Liver (tissue), 9 donors: Measurements from ENCODE around the gene VWDE. TPM values are rescaled to one million over a fixed set of nuclear protein-coding genes. Genes with fewer than 3 reads are reported as not detected.

ENCODE experiments used
- DNase-seq: peaks from one replicate; pipeline ENCODE4 v3.0.0-alpha.2; 2017; ENCODE audit warnings: low spot score
- H3K27ac ChIP-seq, 2 donors: one replicate each; pipeline ENCODE4 v1.7.0; 2013; ENCODE audit warnings: inconsistent platforms in 2 of 2, low read length in 2 of 2, control low read depth in 1 of 2, low read depth in 1 of 2, mild to moderate bottlenecking in 1 of 2
- H3K27me3 ChIP-seq, 4 donors: one replicate each; pipeline versions ENCODE4 v1.6.1 to v1.7.0; 2013; ENCODE audit warnings: low read length in 3 of 4, inconsistent platforms in 1 of 4, mild to moderate bottlenecking in 1 of 4, moderate library complexity in 1 of 4; ENCODE audit not compliant: control insufficient read depth in 4 of 4, insufficient read depth in 4 of 4
- H3K36me3 ChIP-seq, 4 donors: one replicate each; pipeline versions ENCODE4 v1.6.1 to v1.7.0; 2013; ENCODE audit warnings: low read length in 3 of 4, mild to moderate bottlenecking in 3 of 4, low read depth in 1 of 4, moderate library complexity in 1 of 4; ENCODE audit not compliant: control insufficient read depth in 4 of 4, insufficient read depth in 3 of 4
- H3K4me1 ChIP-seq, 4 donors: one replicate each; pipeline versions ENCODE4 v1.6.1 to v1.7.0; 2013; ENCODE audit warnings: low read length in 3 of 4, mild to moderate bottlenecking in 3 of 4, moderate library complexity in 1 of 4; ENCODE audit not compliant: control insufficient read depth in 4 of 4, insufficient read depth in 4 of 4
- H3K4me3 ChIP-seq, 3 donors: one replicate each; pipeline versions ENCODE4 v1.6.1 to v1.7.0; 2013; ENCODE audit warnings: low read length in 3 of 3, control low read depth in 1 of 3, low read depth in 1 of 3, mild to moderate bottlenecking in 1 of 3
- H3K9ac ChIP-seq, 2 donors: one replicate each; pipeline ENCODE4 v1.7.0; 2013; ENCODE audit warnings: low read length in 2 of 2, mild to moderate bottlenecking in 2 of 2, moderate library complexity in 2 of 2, control low read depth in 1 of 2, low read depth in 1 of 2
- H3K9me3 ChIP-seq, 4 donors: one replicate each; pipeline versions ENCODE4 v1.6.1 to v1.7.0; 2013; ENCODE audit warnings: low read length in 3 of 4; ENCODE audit not compliant: control insufficient read depth in 4 of 4
- ATF3 ChIP-seq: IDR thresholded peaks from 2 replicates; pipeline ENCODE4 v1.6.1; 2016; ENCODE audit warnings: antibody characterized with exemption
- FOXA1 ChIP-seq: IDR thresholded peaks from 2 replicates; pipeline ENCODE4 v1.6.1; 2016; ENCODE audit warnings: antibody characterized with exemption
- FOXA2 ChIP-seq: IDR thresholded peaks from 2 replicates; pipeline ENCODE4 v1.6.1; 2016; ENCODE audit warnings: antibody characterized with exemption
- GABPA ChIP-seq, 2 donors: IDR thresholded peaks in 1 of 2; conservative IDR thresholded peaks in 1 of 2; 2 replicates each; pipeline ENCODE4 v1.6.1; 2016; ENCODE audit warnings: antibody characterized with exemption in 2 of 2, mild to moderate bottlenecking in 1 of 2, moderate library complexity in 1 of 2
- HNF4A ChIP-seq, 2 donors: conservative IDR thresholded peaks; 2 replicates each; pipeline ENCODE4 v1.6.1; 2016; ENCODE audit warnings: antibody characterized with exemption in 2 of 2, mild to moderate bottlenecking in 2 of 2
- JUND ChIP-seq, 2 donors: IDR thresholded peaks; 2 replicates each; pipeline ENCODE4 v1.6.1; 2016; ENCODE audit warnings: antibody characterized with exemption in 2 of 2
- NR2F2 ChIP-seq: IDR thresholded peaks from 2 replicates; pipeline ENCODE4 v1.6.1; 2016; ENCODE audit warnings: antibody characterized with exemption
- SP1 ChIP-seq: IDR thresholded peaks from 2 replicates; pipeline ENCODE4 v1.6.1; 2018; ENCODE audit warnings: antibody characterized with exemption, mild to moderate bottlenecking
- TAF1 ChIP-seq: conservative IDR thresholded peaks from 2 replicates; pipeline ENCODE4 v1.6.1; 2016; ENCODE audit warnings: antibody characterized with exemption, mild to moderate bottlenecking
- ZBTB33 ChIP-seq: IDR thresholded peaks from 2 replicates; pipeline ENCODE4 v1.6.1; 2016; ENCODE audit warnings: antibody characterized with exemption
- WGBS: extraction: QIAGEN DNeasy Blood & Tissue Kit; methylation state at CpG from one replicate; pipeline ENCODE4 v1.1.7; 2013; 5-methylcytosine and 5-hydroxymethylcytosine counted together
- polyA plus RNA-seq, 2 donors: library from polyadenylated mRNA; stranded (reverse) in 1 of 2; unstranded in 1 of 2; fragments of 200-250 nt in 1 of 2; fragments of >200 nt in 1 of 2; fragmentation: Nextera tagmentation in 1 of 2; extraction: Ambion mirVana in 1 of 2; gene quantifications; one replicate each; pipeline versions ENCODE4 v1.2.1 to v1.2.3, GENCODE V29; 2013 to 2015
- total RNA-seq, 2 donors: library from RNA; depleted of rRNA; stranded (reverse); fragments of >200 nt; gene quantifications; one replicate each; pipeline ENCODE4 v1.2.3, GENCODE V29; 2014
- TF ChIP-seq, protein P1 (sequence below): fragments of 150-350 bp; IDR thresholded peaks from 2 replicates; pipeline ENCODE4 v1.5.1; 2017; ENCODE audit warnings: improper control_type of control experiment, low read depth, low read length; ENCODE audit not compliant: missing input control
- TF ChIP-seq, protein P2 (sequence below): IDR thresholded peaks from 2 replicates; pipeline ENCODE4 v1.6.1; 2016; ENCODE audit warnings: antibody characterized with exemption, mild to moderate bottlenecking
- donor health status: healthy.
- donor health status: healthy.
- donor health status: healthy.
- donor health status: healthy.
- donor health status: healthy.

VWDE gene
- total and polyA plus RNA-seq, 4 donors, result 0.05 to 0.59 (median 0.12) TPM

- no peak overlapping the region for H3K27ac ChIP-seq
- no peak overlapping the region for H3K9ac ChIP-seq
- peaks cover 0 to 8% (median 7%) of the 10 kb centered on the region in 4 donors for H3K9me3 ChIP-seq
- no peak for DNase-seq
- whole genome bisulfite sequencing, result 79% methylated on average over 6 of the region's 6 CpGs
- H3K4me1 ChIP-seq, result no peaks in the 10 kb centered on the region
- H3K4me3 ChIP-seq, result no peak overlapping the region
- peaks cover 0 to 2% (median 0%) of the 10 kb centered on the region in 4 donors for H3K27me3 ChIP-seq
- no peak for TF ChIP-seq SP1
- no peak for TF ChIP-seq ATF3
- no peak for TF ChIP-seq TAF1
- TF ChIP-seq NR2F2, result no peak
- no peak for TF ChIP-seq FOXA1
- TF ChIP-seq, protein P1, sequence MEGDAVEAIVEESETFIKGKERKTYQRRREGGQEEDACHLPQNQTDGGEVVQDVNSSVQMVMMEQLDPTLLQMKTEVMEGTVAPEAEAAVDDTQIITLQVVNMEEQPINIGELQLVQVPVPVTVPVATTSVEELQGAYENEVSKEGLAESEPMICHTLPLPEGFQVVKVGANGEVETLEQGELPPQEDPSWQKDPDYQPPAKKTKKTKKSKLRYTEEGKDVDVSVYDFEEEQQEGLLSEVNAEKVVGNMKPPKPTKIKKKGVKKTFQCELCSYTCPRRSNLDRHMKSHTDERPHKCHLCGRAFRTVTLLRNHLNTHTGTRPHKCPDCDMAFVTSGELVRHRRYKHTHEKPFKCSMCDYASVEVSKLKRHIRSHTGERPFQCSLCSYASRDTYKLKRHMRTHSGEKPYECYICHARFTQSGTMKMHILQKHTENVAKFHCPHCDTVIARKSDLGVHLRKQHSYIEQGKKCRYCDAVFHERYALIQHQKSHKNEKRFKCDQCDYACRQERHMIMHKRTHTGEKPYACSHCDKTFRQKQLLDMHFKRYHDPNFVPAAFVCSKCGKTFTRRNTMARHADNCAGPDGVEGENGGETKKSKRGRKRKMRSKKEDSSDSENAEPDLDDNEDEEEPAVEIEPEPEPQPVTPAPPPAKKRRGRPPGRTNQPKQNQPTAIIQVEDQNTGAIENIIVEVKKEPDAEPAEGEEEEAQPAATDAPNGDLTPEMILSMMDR, result no peak
- no peak for TF ChIP-seq JUND (IDR thresholded peaks at IDR 0.05)
- no peak for TF ChIP-seq HNF4A (conservative IDR thresholded peaks at IDR 0.05)
- TF ChIP-seq ZBTB33, result no peak
- no peak for TF ChIP-seq FOXA2
- no peaks in the 10 kb centered on the region for H3K36me3 ChIP-seq
These were observed 113.7 kb downstream of the VWDE start for GRCh38 chr7:12289996-12290395.

- no peaks in the 10 kb centered on the region for H3K4me1 ChIP-seq
- peaks cover 0 to 8% (median 7%) of the 10 kb centered on the region in 4 donors for H3K9me3 ChIP-seq
- H3K36me3 ChIP-seq, result no peaks in the 10 kb centered on the region
- DNase-seq, result no peak
- H3K27me3 ChIP-seq, result no peaks in the 10 kb centered on the region
- H3K27ac ChIP-seq, result no peak overlapping the region
- no peak overlapping the region for H3K4me3 ChIP-seq
- H3K9ac ChIP-seq, result no peak overlapping the region
- 57% methylated on average over 1 of the region's 1 CpG for WGBS
- TF ChIP-seq GABPA (IDR thresholded peaks at IDR 0.05 in 1 of 2, conservative IDR thresholded peaks at IDR 0.05 in 1 of 2) (no peak), TAF1 (no peak), HNF4A (conservative IDR thresholded peaks at IDR 0.05) (no peak), FOXA1 (no peak), ATF3 (no peak)
- TF ChIP-seq, protein P2, sequence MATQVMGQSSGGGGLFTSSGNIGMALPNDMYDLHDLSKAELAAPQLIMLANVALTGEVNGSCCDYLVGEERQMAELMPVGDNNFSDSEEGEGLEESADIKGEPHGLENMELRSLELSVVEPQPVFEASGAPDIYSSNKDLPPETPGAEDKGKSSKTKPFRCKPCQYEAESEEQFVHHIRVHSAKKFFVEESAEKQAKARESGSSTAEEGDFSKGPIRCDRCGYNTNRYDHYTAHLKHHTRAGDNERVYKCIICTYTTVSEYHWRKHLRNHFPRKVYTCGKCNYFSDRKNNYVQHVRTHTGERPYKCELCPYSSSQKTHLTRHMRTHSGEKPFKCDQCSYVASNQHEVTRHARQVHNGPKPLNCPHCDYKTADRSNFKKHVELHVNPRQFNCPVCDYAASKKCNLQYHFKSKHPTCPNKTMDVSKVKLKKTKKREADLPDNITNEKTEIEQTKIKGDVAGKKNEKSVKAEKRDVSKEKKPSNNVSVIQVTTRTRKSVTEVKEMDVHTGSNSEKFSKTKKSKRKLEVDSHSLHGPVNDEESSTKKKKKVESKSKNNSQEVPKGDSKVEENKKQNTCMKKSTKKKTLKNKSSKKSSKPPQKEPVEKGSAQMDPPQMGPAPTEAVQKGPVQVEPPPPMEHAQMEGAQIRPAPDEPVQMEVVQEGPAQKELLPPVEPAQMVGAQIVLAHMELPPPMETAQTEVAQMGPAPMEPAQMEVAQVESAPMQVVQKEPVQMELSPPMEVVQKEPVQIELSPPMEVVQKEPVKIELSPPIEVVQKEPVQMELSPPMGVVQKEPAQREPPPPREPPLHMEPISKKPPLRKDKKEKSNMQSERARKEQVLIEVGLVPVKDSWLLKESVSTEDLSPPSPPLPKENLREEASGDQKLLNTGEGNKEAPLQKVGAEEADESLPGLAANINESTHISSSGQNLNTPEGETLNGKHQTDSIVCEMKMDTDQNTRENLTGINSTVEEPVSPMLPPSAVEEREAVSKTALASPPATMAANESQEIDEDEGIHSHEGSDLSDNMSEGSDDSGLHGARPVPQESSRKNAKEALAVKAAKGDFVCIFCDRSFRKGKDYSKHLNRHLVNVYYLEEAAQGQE, result no peak
These were observed 115.8 kb downstream of the VWDE start for GRCh38 chr7:12287901-12288300.
